D721Med (cell line): ENCODE results near the gene CTTN.

Source experiments
- DNase-seq: peaks from one replicate; pipeline ENCODE4 v3.0.0; 2011; ENCODE audit warnings: low spot score; ENCODE audit not compliant: insufficient read length
- FAIRE-seq: peaks from 2 replicates; lab custom pipeline; 2011; peaks lifted over from hg19 to GRCh38; lab: Jason Lieb, UNC
- TF ChIP-seq, protein P1 (sequence below): IDR thresholded peaks from 2 replicates; pipeline ENCODE4 v1.5.1; 2012; ENCODE audit warnings: mild to moderate bottlenecking, control low read depth; ENCODE audit not compliant: insufficient read depth; ENCODE audit errors: missing control alignments

Gene CTTN

DNA sequence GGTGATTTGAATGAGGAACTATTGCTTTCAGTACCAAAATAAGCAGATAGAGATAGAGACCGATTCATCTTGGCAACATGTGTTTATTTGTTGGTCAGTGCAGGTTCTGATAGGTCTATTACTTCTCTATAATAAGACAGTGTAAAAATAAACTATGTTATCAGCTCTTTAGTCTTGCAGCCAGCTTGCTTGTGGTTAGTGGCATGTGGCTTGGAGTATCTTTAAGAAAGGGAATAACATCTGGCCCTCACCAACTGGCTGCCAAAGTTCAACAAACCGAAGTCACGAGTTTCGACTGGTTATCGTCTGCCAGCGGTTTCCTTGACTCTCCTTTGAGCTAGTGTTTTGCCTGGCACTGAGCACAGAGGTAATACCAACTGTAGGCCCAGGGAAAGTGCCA is 71.8 kb downstream of the CTTN start:
- no peak for DNase-seq
- FAIRE-seq: no peak
- TF ChIP-seq, protein P1, sequence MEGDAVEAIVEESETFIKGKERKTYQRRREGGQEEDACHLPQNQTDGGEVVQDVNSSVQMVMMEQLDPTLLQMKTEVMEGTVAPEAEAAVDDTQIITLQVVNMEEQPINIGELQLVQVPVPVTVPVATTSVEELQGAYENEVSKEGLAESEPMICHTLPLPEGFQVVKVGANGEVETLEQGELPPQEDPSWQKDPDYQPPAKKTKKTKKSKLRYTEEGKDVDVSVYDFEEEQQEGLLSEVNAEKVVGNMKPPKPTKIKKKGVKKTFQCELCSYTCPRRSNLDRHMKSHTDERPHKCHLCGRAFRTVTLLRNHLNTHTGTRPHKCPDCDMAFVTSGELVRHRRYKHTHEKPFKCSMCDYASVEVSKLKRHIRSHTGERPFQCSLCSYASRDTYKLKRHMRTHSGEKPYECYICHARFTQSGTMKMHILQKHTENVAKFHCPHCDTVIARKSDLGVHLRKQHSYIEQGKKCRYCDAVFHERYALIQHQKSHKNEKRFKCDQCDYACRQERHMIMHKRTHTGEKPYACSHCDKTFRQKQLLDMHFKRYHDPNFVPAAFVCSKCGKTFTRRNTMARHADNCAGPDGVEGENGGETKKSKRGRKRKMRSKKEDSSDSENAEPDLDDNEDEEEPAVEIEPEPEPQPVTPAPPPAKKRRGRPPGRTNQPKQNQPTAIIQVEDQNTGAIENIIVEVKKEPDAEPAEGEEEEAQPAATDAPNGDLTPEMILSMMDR: no peak

DNA sequence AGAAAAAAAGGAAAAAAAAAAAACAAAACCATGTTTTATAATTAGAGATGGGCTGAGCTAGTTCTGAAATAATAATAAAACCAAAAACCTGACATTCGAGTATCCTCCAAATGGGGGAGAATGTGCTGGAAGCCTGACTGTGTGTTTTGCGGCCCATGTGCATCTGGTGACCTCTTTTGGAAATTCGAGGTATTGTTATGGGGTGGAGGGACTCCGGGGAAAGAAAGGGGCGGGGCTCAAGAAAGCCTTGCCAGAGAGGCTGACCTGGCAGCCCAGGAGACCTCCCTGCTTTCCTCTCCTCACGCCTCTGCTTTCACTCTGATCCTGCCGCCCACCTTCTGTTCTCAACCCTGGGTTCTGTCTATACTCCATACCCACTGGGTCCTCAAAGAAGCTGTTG is 72.9 kb downstream of the CTTN start:
- DNase-seq (no peak), FAIRE-seq (no peak)
- TF ChIP-seq, protein P1: peak; percentile 21

DNA sequence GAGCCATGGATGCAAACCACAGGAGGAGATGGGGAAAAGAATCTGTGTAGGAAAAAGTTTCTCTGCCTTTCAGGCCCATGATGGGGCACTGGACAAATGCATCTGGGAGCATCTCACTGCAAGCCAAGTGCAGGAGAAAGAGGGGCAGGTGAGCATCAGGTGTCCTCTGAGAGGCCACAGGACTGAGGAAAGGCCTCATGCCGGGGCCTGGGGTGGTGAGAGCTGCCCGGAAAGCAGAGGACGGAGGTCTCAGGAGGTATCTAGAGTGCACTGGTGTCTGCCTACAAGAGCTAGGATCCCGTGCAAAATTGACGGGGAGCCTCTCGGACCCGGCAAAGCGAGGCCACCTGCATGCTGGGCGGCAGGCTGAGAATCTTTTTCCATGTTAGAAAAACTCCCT is 73.9 kb downstream of the CTTN start:
- no peak for FAIRE-seq
- TF ChIP-seq, protein P1: no peak
- DNase-seq: no peak

DNA sequence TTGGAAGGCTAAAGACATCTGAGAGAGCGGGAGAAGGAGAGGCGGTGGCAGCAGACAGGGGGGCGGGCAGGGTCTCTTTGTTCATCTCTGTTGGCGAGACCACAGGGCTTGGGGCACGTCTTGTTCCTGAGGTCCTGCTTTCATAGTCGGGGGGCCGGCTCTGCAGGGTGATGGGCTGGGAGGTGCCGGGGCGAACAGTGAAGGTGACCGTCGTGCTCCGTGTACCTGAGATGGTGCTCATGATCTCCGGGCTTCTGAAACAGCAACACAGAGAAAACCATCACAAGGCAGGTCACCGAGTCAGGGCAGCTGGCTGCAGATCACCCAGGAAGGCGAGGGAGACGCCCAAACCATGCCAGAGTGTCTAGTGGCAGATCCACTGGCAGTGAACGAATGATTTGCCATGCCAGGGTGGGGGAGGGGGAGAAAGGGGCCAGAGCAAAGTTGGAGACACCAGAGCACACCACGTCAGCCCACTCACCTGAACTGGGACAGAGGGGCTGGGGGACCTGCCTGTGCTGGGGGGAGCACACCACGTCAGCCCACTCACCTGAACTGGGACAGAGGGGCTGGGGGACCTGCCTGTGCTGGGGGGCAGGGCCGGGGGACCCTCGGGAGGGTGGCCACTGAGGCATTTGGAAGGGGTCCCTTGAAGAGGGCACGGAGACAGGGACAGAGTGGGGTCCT is 75.0 kb downstream of the CTTN start:
- FAIRE-seq (no peak), DNase-seq (no peak)

DNA sequence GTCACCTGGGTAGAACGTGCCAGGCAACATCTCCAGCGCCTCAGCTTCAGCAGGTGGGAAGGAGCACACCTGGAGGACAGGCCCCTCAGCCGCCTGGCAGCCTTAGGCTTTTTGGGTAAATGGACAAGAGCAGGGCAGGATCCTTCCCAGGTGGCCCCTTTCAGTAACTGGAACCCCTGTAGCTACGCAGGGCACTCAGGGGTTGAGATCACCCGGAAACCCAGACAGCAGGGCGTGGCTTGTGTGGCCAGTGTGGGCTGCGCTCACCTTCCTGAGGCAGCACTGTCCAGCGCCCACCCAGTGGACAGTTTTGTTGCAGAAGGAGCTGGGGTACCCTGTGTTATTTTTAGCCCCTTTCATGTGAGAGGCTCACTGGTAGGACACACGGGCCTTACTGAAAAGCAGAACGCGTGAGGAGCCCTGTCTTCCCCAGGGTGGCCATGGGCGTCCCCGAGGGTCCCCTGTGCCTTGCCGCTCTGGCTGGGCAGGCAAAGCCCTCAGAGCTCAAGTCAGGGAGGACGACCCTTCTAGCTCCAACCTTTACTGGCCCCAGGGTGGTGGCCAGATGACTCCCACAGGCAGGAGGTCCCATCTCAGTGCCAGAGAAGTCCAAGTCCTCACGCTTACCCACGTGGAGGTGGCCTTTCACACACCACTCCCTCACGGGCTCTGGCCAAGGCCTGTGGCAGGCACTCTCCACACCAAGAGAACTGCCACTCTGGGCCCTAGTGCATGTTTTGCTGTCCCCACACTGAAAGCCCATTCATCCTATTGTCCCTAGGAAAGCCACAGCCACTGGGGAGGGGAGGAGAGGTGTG is 75.8 kb downstream of the CTTN start:
- no peak for FAIRE-seq
- TF ChIP-seq, protein P1: no peak
- DNase-seq: no peak

More for the DNA sequence above, 75.0 kb downstream of the CTTN start:
- TF ChIP-seq, protein P1: no peak

DNA sequence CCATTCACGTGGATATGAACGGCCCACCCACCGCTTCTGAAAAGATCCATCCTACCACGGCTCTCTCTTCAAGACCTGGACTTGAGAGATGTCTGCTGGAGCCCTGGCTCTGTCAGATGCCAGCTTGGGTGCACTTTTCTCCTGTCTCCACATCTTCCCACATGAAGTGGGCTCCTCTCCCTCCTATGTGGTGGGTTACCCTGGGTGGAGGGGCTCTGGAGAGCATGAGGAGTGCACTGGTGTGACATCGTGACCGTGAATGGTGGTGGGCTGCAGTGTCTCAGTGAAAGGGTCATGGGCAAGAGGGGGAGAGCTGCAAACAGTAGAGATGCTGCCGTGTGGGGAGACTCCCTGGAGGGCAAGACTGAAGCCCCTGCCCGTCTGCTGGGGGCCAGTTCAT is 76.4 kb downstream of the CTTN start:
- FAIRE-seq (no peak), DNase-seq (no peak)
- TF ChIP-seq, protein P1: no peak

DNA sequence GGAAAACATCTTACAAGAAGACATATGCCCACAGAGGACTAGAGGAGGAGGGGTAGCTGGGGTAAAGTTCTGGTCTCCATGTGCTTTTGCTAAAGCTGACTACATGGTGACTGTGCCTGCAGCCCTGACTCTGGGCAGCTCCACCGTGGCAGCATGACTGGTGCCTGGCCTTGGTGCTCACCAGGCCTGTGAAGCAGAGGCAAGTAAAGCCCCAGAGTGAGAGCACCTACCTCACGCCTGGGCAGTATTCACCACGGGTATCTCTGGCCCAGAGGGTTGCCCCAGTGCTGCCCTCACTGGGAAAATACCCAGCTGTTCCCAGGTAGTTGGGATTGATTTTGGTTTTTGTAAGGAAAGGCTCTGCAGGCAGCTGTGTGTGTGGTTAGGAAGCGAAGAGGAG is 78.3 kb downstream of the CTTN start:
- FAIRE-seq (no peak), DNase-seq (no peak)
- TF ChIP-seq, protein P1: no peak
